Renal pelvis (tissue), 4 donors: ENCODE results near the gene DPF3. TPM values are rescaled to one million over a fixed set of nuclear protein-coding genes. Genes with fewer than 3 reads are reported as not detected.
"Not testable (repeated sequence)": the region's sequence is repeated elsewhere in the genome, so short reads cannot be mapped to it uniquely, and the experiment has no call there.

Experiments
- DNase-seq: peaks from one replicate; pipeline ENCODE4 v3.0.0-alpha.2; 2013
- polyA plus RNA-seq, 3 donors: library from polyadenylated mRNA; unstranded; fragments of 120-200 nt; gene quantifications; one replicate each; pipeline ENCODE4 v1.2.1, GENCODE V29; 2013; ENCODE audit not compliant: insufficient read length in 3 of 3

Gene DPF3
- polyA plus RNA-seq, 3 donors, result 3.5 to 5.4 (median 3.6) TPM

DNA sequence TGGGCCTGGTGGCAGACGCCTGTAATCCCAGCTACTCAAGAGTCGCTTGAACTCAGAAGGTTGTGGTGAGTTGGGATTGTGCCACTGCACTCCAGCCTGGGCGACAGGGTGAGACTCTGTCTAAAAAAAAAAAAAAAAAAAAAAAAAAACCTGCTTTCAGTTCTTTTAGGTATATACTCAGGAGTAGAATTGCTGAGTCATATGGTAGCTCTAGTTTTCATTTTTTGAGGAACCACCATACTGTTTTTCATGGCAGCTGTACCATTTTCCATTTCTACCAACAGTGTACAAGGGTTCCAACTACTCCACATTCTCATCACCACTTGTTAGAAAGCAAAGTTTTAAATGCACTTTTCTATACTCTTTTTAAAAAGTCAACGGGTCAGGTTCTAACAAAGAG is 119.8 kb downstream of the DPF3 start:
- no peak for DNase-seq

DNA sequence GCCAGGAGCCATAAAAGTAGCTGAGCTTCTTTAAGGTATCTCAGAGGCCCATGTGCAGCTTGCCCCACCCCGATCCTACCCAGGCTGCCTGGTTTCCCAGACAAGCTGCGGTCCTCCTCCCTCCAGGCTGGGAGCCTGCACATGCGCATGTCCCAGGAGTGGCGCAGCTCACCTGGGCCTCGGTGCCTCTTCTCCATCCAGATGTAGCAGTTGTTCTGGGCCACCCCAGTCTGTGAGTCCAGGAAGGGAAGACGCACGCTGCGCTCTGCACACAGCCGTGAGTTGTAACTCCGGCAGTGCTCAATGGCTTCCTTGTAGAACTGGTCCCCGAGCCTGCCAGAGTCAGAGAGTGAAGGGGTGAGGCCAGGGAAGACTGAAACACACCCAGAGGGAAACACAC is 122.3 kb downstream of the DPF3 start:
- no peak for DNase-seq

DNA sequence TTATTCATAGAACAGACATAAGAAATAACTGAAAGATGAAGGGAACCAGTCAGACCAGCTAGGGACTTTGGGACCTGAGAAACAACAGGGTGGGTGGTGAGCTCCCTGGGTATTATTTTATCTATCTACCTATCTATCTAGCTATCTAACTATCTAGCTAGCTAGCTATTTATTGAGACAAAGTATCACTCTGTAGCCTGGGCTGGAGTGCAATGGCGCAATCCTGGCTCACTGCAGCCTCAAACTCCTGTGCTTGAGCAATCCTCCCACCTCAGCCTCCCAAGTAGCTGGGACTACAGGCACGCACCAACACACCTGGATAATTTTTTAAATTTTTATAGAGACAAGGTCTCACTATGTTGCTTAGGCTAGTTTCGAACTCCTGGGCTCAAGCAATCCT is 127.6 kb downstream of the DPF3 start:
- DNase-seq, result no peak

DNA sequence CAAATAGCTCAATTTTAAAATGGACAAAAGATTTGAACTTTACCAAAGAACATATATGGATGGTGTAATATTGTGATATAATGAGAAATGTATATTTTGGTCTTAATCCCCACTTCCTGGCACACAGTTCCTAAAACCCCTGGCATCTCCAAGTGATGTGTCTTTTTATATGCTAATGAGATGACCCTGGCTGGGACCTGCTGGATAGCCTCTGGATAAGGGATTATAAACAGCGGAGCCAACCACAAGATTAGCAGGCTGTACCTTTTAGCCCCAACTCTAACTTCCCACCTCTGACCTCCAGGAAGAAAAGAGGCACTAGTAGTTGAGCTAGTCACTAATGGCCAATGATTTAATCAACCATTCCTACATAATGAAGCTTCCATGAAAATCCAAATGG is 130.0 kb downstream of the DPF3 start:
- no peak for DNase-seq

DNA sequence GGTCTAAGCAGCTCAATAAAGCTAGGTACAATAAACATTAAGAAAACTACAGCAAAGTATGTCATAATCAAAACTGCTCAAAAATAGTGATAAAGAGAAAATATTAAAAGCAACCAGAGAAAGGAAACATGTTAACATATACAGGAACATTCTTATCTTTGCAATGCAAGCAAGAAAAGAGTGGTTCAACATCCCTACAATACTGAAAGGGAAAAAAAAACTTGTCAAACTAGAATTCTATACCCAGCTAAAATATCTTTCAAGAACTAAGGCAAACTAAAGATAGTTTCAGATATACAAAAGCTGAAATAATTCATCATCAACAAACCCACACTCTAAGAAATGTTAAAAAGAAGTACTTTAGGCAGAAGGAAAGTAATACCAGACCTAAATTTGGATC is 134.2 kb downstream of the DPF3 start:
- DNase-seq, result no peak

DNA sequence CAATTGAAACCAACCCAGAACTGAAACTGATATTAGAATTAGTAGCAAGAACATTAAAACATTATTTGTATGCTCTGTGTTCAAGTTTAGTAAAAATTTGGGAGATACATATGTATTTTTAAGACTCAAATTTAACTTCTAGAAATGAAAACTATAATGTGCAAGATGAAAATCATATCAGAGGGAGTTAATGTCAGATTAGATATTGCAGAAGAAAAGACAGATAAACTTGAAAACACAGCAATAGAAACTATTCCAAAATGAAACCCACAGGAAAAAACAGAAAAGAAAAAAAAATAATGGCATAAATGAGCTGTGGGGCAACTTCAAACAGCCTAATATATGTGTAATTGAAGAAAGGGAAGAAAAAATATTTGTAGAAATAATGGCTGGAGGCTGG is 134.9 kb downstream of the DPF3 start:
- DNase-seq, result no peak

DNA sequence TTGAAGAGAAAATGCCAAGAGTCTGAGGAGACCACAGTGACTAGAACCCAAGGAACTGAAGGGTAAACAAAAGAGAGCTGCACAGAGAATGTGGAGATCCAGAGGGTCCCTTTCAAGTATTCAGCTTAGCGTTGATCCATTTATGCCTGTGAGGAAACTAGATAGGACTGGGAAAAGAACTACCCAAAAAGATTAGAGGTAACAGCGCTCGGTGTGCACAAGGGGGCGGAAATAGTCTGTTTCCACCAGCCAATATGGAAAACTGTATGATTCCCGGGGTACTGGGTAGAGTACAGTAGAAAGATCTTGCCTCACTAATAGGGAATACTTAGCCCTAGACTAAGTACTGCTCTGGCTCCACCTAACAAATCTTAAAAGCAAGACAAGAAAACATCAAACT is 135.5 kb downstream of the DPF3 start:
- no peak for DNase-seq

DNA sequence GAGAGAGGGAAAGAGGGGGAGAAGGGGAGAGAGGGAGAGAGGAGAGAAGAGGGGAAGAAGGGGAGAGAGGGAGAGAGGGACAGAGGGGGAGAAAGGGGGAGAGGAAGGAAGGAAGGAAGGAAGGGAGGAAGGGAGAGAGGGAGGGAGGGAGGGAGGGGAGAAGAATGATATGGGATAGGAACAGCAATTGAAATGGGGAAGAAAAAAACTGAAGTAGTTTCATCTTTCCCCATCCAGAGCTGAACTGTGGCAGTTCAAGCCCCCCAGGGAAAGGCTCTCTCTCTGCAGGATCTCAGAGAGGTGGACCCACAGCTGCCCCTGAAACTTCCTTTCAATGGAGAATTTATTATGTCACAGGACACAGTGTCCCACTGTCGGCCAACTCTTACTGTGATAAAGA is 136.9 kb downstream of the DPF3 start:
- no peak for DNase-seq

DNA sequence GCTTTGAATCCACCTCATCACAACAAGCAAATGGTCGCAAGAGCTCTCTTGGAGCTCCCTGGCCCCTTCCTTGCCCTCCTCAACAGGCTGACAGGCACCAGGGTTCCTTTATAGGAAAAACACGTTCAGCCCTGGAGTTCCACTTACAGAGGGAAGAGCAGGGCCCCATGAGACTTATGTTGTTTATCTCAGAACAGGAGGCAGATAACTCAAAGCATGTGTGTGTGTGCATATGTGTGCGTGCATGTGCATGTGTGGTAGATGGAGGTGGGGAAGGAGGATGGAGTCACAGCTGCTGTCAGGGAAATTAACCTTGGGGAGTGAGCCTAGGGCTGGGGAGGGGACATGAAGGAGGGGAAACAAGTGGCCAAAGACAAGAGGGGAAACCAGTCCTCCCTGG is 138.1 kb downstream of the DPF3 start:
- DNase-seq, result no peak

DNA sequence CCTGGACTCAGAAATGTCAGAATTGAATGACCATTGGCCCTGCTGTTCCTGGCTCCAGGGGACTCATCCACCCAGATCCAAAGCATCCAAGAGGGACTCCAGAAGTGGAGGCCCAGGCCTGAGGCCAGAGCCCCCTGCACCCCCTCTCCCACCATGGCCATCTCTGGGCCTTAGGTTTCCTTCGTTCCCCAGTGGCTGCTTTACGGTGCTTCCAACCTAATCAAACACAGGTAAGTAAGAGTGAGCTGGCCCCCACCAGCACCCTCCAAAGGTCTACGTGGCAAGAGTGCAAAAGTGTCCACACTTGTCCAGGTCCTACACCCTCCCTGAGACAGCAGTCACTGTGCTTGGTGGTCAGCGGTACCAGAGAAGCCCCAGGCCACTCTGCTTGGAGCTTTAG is 139.0 kb downstream of the DPF3 start:
- no peak for DNase-seq

DNA sequence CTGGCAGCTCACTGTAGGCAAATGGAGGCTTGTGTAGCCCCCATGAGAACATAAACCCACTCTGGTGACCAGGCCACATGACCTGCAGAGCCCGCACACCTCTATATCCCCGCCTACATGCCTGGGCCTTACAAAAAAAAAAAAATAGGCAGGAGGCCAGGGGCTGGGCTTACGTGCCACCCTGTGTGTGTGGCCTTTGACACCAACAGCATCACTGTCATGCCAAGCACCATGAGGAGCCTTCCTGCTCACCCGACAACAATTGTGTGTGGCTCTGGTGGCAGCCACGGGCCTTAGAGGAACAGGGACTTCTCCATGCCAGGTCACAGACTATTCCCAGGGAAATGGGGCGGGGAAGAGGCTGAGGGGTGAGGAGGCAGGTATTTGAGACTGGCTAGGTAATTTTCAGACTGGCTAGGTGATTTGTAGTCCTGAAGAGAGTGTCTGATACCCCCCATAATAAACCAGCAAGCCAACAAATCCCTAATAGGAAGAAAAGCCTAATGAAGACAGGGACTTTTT is 140.0 kb downstream of the DPF3 start:
- DNase-seq, result no peak

DNA sequence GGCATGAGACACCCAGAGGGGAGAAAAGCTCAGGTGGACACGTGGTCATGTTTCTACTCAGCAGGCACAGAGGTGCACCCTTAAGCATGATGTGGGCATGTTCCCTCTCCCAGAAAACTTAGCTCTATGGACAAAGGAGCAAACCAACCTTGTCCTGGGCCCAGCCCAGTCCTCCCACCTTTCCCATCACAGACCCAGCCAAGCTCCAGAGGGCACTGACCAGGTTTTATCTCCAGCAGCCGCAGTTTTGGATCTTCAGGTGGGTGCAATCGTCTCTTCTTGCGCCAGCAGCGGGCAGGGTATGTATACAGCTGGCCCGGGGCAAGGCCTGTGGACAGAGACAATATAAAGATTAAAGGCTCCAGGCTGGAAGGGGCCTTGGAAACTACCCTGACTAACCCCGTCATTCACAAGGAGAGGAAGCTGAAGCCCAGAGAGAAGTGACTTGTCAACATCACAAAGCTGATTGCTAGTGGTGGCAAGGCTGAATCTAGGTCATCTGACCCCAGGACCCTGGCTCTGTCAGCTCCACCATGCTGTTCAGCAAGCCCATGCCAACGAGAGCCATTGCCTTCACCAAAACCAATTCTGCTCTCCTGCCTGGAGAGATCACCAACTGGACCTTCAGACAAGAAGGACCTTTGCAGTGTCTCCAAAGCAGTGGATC is 140.7 kb downstream of the DPF3 start:
- DNase-seq, result no peak

DNA sequence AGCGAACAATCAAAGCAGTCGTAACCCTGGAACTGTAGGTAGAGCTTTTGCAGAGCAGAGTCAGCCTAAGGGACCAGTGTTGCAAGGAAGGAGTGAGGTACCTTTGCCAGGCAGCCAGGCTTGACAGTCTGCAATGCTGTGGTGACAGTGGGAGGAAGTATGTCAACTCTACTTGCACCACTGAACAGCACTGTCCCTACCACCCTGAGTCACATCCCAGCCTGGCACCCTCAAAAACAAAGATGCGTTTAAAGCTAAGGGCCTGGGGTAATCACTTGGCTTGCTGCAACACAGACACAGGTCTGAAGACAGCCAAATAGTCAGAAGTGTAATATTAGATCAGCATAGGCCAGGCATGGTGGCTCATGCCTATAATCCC is 141.9 kb downstream of the DPF3 start:
- DNase-seq, result no peak

DNA sequence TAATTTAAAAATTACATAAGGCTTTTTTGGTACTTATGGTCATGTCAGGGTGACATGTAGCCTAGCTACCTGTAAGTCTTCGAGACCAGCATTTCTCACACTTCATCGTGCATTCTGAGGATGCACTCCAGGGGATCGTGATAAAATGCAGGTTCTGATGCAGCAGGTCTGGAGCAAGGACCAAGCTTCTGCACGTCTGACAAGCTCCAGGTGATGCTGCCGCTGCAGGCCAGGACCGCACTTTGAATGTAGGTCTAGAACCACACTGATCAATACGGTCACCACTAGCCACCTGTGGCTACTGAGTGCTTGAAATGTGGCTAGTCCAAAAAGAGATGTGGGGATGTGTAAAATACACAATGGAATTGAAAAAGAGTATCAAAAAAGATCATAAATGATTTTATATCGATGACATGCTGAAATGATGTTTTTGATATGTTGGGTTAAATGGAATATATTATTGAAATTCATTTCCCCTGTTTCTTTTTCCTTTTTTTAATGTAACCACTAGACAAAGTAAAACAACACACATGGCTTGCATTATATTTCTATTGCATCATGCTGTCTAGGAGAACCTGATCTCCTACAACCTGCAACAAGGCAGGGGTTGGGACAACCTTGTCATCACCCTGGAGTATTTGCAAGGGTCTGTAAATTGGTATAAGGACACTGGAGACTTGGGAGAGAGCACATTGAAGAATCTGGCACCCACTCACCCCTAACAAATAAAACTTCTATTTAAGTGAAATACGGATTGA is 142.4 kb downstream of the DPF3 start:
- no peak for DNase-seq

DNA sequence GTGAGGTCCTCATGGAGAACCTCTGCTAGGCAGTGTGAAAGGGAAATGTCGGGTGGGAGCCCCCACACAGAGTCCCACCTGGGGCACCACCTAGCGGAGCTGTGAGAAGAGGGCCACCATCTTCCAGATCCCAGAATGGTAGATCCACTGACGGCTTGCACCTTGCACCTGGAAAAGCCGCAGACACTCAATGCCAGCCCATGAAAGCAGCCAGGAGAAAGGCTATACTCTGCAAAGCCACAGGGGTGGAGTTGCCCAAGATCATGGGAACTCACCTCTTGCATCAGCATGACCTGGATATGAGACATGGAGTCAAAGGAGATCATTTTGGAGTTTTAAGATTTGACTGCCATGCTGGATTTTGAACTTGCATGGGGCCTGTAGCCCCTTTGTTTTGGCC is 145.0 kb downstream of the DPF3 start:
- not testable (repeated sequence) for DNase-seq

DNA sequence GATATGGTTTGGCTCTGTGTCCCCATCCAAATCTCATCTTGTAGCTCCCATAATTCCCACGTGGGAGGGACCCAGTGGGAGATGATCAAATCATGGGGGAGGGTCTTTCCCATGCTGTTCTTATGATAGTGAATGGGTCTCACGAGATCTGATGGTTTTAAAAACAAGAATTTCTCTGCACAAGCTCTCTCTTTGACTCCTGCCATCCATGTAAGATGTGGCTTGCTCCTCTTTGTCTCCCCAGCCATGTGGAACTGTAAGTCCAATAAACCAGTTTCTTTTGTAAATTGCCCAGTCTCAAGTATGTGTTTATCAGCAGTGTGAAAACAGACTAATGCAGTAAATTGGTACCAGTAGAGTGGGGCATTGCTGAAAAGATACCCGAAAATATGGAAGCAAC is 146.2 kb downstream of the DPF3 start:
- DNase-seq, result no peak

DNA sequence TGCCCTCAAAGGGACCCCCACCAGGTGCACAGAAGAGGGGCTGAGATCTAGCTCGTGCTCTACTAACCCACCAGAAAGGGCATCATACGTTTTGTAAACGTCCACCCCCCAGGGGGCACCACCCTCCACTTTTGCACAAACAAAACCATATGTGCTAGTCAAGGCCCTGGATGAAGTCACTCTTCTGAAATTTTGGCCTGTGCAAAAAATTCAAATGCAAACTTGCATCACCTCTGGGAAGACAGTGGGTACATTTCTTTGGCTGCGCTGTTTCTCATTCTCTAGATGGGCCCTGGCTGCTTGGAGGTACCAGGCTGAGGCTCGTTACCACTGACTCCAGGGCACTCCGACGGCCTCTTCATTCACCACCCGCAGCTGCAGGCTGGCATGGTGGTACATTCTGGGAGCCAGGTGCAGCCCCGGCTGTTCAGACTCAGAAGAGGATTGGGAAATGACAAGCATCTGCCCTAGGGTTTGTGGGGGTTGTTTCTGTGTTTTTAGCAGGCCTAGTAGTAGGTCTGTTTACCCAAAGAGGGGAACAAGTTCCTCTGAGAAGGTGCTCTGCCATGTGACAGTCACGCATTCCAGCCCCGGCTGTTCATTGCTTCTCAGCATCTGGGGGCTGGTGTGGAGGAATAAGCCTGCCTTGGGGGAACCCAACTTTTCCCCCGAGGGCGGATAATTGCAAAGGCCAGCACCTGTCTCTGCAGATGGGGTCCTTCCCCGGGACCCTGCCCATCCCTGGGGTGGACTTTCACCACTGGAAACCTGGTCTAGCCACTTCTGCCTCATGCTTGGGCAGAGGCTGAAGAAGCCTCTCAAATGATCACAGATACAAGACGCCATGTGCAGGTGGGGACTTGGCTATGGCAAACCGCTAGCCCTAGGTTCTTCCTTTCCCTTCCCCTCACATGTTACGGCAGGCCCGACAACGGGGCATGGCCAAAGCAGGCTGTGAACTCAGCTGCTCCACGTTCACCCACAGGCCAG is 147.6 kb downstream of the DPF3 start:
- no peak for DNase-seq

DNA sequence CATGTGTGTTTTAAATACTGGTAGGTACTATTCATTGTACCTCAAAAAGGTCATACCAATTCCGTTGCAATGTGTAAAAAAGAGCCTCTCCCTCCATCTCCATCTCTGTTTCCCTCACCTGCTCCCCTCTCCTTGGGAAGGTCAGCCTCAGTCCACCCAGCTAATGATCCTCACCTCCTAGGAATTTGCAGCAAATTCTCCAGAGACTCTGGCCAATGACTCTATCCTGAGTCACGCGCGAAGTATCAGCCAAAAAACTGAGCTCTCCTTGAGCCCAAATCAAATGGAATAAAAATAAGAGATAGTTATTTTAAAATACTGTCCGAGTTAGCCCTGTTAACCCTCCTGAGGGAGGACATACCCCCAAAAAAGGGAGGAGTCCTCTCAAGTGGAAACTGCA is 148.4 kb downstream of the DPF3 start:
- DNase-seq, result no peak

DNA sequence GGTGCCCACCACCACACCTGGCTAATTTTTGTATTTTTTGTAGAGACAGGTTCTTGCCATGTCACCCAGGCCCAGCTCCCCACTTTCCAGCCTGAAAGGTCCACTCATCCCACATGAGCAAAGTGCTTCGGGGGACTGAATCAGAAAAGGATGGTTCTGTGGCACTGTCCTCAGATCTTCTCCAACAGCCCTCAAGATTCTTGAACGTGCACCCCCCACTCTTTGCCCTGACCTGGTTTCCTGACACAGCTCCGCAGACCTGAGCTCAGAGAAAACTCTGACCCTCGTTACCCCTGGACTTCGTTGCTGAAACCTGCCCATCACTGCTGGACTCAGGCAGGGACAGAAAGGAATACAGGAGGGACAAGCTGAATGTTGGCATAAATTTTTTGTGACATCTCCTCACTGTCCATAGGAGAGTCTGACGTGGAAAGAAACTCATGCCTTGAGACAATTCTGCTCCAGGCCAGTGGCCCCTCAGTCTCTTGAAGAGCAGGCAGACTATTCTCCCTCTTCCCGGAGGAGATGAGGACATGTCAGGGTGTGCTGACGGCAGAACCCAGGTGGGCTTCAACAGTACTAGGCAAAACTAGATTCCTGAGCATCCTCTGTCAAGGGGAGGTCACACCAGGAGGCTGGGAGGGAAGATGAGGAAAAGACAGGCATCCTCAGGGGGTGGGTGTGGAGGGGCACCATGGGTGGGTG is 149.3 kb downstream of the DPF3 start:
- no peak for DNase-seq

DNA sequence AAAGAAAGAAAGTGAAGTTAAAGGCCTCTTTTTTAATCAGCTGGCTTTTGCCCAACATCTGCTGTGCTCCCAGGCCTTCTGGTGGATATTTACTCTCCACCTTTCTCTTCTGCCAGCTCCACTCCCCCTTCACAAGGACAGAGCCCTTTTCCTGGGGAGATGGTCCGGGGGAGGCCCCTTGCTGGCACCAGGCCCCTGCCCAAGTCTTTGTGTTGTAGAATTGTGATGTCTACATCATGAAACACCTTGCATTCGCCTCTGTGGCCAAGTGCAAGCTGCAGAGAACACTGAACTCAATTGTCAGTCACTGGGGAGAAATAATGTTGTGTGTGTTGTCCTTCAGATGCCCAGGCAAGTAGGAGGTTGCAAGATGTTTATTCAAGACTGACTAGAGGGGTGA is 150.3 kb downstream of the DPF3 start:
- no peak for DNase-seq

DNA sequence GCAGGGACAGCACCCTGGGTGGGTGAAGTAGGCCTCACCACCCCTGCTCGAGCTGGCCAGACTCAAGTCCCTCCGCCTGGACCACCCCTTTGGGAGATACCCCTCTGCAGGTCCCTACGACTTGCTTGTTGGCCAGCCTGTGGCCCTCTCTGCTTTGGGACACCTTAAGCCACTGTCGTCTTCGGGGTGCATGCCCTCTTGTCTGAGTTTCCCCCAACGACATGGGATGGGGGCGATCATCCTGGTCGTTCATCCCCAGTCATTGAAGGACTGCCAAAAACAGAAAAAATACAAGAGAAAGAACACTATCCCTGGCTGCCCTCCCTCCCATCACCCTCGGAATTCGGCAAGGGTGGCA is 151.1 kb downstream of the DPF3 start:
- DNase-seq, result no peak
